ENCODE results near the gene FOXC1. TPM values are rescaled to one million over a fixed set of nuclear protein-coding genes. Genes with fewer than 3 reads are reported as not detected.

Gene FOXC1
- total and polyA plus RNA-seq, 2 experiments from 2014 or later, result 0.60 to 1.1 TPM

GRCh38 chr6:1577146-1577680, 32.5 kb upstream of the FOXC1 start:
- no peaks in the 10 kb centered on the region for H3K27me3 ChIP-seq

GRCh38 chr6:1577896-1578745, 31.6 kb upstream of the FOXC1 start:
- TF ChIP-seq EZH2phosphoT487 (IDR thresholded peaks at IDR 0.05; ENCODE audit: low read depth, severe bottlenecking, unreplicated experiment) (no peak), CTCF (IDR thresholded peaks at IDR 0.05; ENCODE audit: poor library complexity) (no peak), EZH2 (IDR thresholded peaks at IDR 0.05; ENCODE audit: borderline replicate concordance) (no peak)
- no peak for DNase-seq (ENCODE audit: low spot score)
- Histone ChIP-seq H4K20me1 (ENCODE audit: insufficient read depth, poor library complexity, severe bottlenecking) (no peaks in the 10 kb centered on the region), H3K79me2 (no peaks in the 10 kb centered on the region), H3K4me1 (ENCODE audit: insufficient read depth) (peaks cover 18% of the 10 kb centered on the region), H3K27ac (no peak overlapping the region), H2AFZ (no peak overlapping the region), H3K36me3 (replicated peaks; ENCODE audit: insufficient read depth, low read depth) (no peaks in the 10 kb centered on the region), H3K9me2 (replicated peaks; ENCODE audit: insufficient read depth) (no peaks in the 10 kb centered on the region), H3K4me2 (no peak overlapping the region), H3K27me3 (no peaks in the 10 kb centered on the region), H3K4me3 (no peak overlapping the region), H3K9me3 (ENCODE audit: low read depth) (no peaks in the 10 kb centered on the region)
- WGBS (ENCODE audit: low lambda C conversion rate, missing lambda C conversion rate), result 93% methylated on average over 19 of the region's 19 CpGs

More at GRCh38 chr6:1577146-1577680, 32.5 kb upstream of the FOXC1 start:
- 97% methylated on average over 10 of the region's 11 CpGs for WGBS (ENCODE audit: low lambda C conversion rate, missing lambda C conversion rate)
- H3K79me2 ChIP-seq, result no peaks in the 10 kb centered on the region
- no peak for DNase-seq (ENCODE audit: low spot score)
- H4K20me1 ChIP-seq (ENCODE audit: insufficient read depth, poor library complexity, severe bottlenecking), result no peaks in the 10 kb centered on the region
- H3K36me3 ChIP-seq (replicated peaks; ENCODE audit: insufficient read depth, low read depth), result no peaks in the 10 kb centered on the region
- no peaks in the 10 kb centered on the region for H3K9me3 ChIP-seq (ENCODE audit: low read depth)
- no peak overlapping the region for H3K27ac ChIP-seq
- no peak overlapping the region for H3K4me2 ChIP-seq
- no peak overlapping the region for H3K4me3 ChIP-seq
- H2AFZ ChIP-seq, result no peak overlapping the region
- TF ChIP-seq EZH2 (IDR thresholded peaks at IDR 0.05; ENCODE audit: borderline replicate concordance), result no peak
- no peak for TF ChIP-seq EZH2phosphoT487 (IDR thresholded peaks at IDR 0.05; ENCODE audit: low read depth, severe bottlenecking, unreplicated experiment)
- TF ChIP-seq CTCF (IDR thresholded peaks at IDR 0.05; ENCODE audit: poor library complexity), result no peak
- H3K9me2 ChIP-seq (replicated peaks; ENCODE audit: insufficient read depth), result no peaks in the 10 kb centered on the region
- peaks cover 18% of the 10 kb centered on the region for H3K4me1 ChIP-seq (ENCODE audit: insufficient read depth)

DNA sequence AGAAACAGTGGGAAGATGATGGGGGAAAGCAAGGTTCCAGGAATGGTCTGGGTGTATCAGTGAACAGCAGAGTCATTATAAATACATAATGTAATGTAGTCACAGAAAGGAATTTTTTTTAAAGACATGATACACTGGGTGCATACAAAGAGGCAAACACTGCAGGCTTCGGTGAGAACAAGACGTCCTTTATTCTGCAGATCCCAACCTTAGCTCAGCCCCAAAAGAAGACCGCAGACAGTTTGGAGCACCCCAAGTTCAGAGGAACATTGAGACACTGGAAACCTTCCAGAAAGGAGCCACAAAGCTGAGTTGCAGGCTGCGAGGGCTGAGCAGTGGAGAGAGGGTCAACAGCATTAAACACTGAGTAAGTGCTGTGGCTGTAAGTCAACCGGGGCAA, 30.6 kb upstream of the FOXC1 start:
- Histone ChIP-seq H3K79me2 (no peaks in the 10 kb centered on the region), H3K27me3 (no peaks in the 10 kb centered on the region), H3K4me1 (ENCODE audit: insufficient read depth) (peaks cover 18% of the 10 kb centered on the region), H2AFZ (no peak overlapping the region), H3K9me2 (replicated peaks; ENCODE audit: insufficient read depth) (no peaks in the 10 kb centered on the region), H3K9me3 (ENCODE audit: low read depth) (no peaks in the 10 kb centered on the region), H4K20me1 (ENCODE audit: insufficient read depth, poor library complexity, severe bottlenecking) (no peaks in the 10 kb centered on the region), H3K4me3 (no peak overlapping the region), H3K27ac (no peak overlapping the region), H3K36me3 (replicated peaks; ENCODE audit: insufficient read depth, low read depth) (no peaks in the 10 kb centered on the region), H3K4me2 (no peak overlapping the region)
- 90% methylated on average over 5 of the region's 5 CpGs for WGBS (ENCODE audit: low lambda C conversion rate, missing lambda C conversion rate)
- DNase-seq (ENCODE audit: low spot score), result no peak
- TF ChIP-seq EZH2phosphoT487 (IDR thresholded peaks at IDR 0.05; ENCODE audit: low read depth, severe bottlenecking, unreplicated experiment) (no peak), CTCF (IDR thresholded peaks at IDR 0.05; ENCODE audit: poor library complexity) (no peak), EZH2 (IDR thresholded peaks at IDR 0.05; ENCODE audit: borderline replicate concordance) (no peak)

Measured in hepatocyte (in vitro differentiated cells).